Cerebellar cortex (tissue), 1 donor: ENCODE results near the gene PCDHGB4.
"Not testable (repeated sequence)": the region's sequence is repeated elsewhere in the genome, so short reads cannot be mapped to it uniquely, and the experiment has no call there.

Experiments used
- DNase-seq: peaks from one replicate; pipeline ENCODE4 v3.0.0-alpha.2; 2015; ENCODE audit warnings: low spot score

PCDHGB4 gene

DNA sequence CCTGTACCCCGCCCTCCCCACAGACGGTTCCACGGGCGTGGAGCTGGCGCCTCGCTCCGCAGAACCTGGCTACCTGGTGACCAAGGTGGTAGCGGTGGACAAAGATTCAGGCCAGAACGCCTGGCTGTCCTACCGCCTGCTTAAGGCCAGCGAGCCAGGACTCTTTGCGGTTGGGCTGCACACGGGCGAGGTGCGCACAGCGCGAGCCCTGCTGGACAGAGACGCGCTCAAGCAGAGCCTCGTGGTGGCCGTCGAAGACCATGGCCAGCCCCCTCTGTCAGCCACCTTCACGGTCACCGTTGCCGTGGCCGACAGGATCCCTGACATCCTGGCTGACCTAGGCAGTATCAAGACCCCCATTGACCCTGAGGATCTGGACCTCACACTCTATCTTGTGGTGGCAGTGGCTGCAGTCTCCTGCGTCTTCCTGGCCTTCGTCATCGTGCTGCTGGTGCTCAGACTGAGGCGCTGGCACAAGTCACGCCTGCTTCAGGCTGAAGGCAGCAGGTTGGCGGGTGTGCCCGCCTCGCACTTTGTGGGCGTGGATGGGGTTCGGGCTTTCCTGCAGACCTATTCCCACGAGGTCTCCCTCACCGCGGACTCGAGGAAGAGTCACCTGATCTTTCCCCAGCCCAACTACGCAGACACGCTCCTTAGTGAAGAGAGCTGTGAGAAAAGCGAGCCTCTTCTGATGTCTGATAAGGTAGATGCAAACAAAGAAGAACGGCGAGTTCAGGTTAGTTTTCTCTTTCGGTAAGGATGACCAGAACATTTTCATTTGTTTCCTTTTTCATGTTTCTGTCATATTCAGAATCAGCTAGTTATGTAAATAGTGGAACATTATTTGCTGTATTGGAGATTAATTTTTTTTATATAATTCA, 21.2 kb upstream of the PCDHGB4 start:
- DNase-seq, result no peak

DNA sequence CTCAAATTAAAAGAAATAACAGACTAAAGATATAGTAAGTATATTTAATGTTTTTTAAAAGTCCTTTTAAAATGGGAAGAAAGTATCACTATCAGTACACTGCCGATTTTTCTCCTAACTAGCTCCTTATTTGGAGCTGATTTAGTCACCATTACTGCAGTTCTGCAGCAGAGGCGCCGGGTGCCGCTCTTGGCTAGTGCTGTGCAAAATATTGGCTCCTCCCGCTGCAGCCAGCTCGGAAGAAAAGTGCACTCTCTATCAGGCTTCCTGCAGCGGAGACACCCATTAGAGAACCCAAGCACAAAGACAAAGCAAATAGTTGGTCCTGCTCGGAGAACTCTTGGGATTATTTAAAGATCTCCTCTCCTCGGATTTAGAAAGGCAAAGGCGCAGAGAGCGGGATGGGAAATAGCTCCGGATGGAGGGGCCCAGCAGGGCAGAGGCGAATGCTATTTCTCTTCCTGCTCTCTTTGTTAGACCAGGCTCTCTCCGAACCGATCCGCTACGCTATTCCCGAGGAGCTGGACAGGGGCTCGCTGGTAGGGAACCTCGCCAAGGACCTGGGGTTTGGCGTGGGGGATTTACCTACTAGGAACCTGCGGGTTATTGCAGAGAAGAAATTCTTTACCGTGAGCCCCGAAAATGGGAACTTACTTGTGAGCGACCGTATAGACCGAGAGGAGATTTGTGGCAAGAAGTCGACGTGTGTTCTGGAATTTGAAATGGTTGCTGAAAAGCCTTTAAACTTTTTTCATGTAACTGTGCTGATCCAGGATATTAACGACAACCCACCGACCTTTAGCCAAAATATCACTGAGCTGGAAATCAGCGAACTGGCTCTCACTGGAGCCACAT, 17.3 kb upstream of the PCDHGB4 start, which contains the start of gene PCDHGB3:
Gene PCDHGB3 (plus strand): TSS at position 249 of the 855 bp plus-strand sequence. CDS start 153 bp downstream, at position 402.
- no peak for DNase-seq

GRCh38 chr5:141371572-141372475, 15.7 kb upstream of the PCDHGB4 start:
- DNase-seq, result no peak

GRCh38 chr5:141373673-141374317, 13.7 kb upstream of the PCDHGB4 start, which contains the start of gene PCDHGA6:
PCDHGA6 (plus strand) TSS chr5:141373891; CDS start chr5:141374084, 193 bp downstream.
- DNase-seq, result peak; percentile 20

DNA sequence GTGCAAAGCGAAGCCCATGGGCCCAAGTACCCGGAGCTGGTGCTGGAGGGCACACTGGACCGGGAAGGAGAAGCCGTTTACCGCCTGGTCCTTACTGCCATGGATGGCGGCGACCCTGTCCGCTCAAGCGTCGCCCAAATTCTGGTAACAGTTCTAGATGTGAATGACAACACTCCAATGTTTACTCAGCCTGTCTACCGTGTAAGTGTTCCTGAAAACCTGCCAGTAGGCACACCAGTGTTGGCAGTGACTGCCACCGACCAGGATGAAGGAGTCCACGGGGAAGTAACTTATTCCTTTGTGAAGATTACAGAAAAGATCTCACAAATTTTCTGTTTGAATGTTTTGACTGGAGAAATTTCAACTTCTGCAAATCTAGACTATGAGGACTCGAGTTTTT, 12.9 kb upstream of the PCDHGB4 start:
- no peak for DNase-seq

DNA sequence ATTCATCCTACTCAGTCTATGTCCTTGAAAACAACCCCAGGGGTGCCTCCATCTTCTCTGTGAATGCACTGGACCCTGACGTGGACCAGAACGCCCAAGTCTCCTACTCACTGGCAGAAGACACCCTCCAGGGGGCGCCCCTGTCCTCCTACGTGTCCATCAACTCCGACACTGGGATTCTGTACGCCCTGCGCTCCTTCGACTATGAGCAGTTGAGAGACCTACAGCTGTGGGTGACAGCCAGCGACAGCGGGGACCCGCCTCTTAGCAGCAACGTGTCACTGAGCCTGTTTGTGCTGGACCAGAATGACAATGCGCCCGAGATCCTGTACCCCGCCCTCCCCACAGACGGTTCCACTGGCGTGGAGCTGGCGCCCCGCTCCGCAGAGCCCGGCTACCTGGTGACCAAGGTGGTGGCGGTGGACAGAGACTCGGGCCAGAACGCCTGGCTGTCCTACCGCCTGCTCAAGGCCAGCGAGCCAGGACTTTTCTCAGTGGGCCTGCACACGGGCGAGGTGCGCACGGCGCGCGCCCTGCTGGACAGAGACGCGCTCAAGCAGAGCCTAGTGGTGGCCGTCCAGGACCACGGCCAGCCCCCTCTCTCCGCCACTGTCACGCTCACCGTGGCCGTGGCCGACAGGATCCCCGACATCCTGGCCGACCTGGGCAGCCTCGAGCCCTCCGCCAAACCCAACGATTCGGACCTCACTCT, 11.9 kb upstream of the PCDHGB4 start:
- DNase-seq, result not testable (repeated sequence)

DNA sequence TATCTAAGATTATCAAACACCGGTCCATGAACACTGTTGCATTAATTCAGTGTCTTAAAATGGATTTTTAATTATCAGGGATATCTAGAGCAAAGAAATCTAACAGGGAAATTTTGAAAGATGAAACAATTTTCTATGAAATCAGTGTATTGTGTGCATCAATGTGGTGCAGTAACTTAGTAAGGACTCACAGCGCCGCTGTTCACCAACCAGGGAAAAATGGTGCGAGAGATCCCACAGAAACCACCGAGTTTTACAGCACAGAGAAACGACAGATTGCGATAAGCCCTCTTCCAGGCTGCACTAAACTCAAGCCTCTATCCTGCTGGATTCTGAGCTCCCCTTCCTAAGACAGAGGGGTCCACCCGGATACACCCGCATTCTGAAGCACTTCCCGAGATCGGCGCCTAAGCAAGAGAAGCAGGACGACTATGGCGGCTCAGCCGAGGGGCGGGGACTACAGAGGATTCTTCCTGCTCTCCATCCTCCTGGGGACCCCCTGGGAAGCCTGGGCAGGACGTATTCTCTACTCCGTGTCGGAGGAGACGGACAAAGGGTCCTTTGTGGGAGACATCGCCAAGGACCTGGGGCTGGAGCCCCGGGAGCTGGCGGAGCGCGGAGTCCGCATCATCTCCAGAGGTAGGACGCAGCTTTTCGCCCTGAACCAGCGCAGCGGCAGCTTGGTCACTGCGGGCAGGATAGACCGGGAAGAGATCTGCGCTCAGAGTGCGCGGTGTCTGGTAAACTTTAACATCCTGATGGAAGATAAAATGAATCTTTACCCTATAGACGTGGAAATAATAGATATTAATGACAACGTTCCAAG, 4.8 kb upstream of the PCDHGB4 start, which contains the start of gene PCDHGA7:
Gene PCDHGA7 (plus strand): TSS at position 274 of the 826 bp plus-strand sequence. CDS start 158 bp downstream, at position 432.
- DNase-seq, result no peak

- no peak for DNase-seq
Measured at GRCh38 chr5:141383345-141383744, 4.2 kb upstream of the PCDHGB4 start.

DNA sequence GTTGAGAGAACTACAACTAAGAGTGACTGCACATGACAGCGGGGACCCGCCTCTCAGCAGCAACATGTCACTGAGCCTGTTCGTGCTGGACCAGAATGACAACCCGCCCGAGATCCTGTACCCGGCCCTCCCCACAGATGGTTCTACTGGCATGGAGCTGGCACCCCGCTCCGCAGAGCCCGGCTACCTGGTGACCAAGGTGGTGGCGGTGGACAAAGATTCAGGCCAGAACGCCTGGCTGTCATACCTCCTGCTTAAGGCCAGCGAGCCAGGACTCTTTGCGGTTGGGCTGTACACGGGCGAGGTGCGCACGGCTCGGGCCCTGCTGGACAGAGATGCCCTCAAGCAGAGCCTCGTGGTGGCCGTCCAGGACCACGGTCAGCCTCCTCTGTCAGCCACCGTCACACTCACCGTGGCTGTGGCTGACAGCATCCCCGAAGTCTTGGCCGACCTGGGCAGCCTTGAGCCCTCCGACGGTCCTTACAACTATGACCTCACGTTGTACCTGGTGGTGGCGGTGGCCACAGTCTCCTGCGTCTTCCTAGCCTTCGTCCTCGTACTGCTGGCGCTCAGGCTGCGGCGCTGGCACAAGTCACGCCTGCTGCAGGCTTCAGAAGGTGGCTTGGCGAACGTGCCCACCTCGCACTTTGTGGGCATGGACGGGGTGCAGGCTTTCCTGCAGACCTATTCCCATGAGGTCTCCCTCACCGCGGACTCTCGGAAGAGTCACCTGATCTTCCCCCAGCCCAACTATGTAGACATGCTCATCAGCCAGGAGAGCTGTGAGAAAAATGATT, 2.8 kb upstream of the PCDHGB4 start:
- DNase-seq, result no peak

- no peak for DNase-seq
Measured at GRCh38 chr5:141388661-141389060, 1.2 kb downstream of the PCDHGB4 start.

- DNase-seq, result no peak
Measured at GRCh38 chr5:141389153-141390042, 1.9 kb downstream of the PCDHGB4 start.

DNA sequence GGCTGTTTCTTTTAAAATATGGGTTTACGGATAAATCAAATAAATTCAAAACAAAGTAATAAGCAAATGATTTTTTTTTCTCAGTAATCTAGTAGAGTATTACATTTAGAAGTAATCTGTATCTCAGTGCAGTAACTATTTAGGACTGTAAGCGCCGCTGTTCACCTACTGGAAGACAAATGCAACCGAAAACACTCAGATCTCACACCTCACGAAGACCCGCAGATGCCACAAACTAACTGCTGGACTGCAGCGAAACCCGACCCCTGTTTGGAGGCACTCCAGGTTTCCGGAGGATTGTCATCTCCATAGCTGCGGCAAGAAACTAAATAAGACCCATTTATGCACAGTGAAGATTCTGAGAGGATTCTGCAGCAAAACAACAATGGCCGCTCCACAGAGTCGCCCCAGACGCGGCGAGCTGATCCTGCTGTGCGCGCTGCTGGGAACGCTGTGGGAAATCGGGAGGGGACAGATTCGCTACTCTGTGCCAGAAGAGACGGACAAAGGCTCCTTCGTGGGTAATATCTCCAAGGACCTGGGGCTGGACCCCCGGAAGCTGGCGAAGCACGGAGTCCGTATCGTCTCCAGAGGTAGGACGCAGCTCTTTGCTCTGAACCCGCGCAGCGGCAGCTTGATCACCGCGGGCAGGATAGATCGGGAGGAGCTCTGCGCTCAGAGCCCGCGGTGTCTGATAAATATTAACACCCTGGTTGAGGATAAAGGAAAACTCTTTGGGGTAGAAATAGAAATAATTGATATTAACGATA, 5.1 kb downstream of the PCDHGB4 start, which contains the start of gene PCDHGA8:
Gene PCDHGA8 (plus strand): TSS at position 205 of the 770 bp plus-strand sequence. CDS start 181 bp downstream, at position 386.
- DNase-seq, result no peak

DNA sequence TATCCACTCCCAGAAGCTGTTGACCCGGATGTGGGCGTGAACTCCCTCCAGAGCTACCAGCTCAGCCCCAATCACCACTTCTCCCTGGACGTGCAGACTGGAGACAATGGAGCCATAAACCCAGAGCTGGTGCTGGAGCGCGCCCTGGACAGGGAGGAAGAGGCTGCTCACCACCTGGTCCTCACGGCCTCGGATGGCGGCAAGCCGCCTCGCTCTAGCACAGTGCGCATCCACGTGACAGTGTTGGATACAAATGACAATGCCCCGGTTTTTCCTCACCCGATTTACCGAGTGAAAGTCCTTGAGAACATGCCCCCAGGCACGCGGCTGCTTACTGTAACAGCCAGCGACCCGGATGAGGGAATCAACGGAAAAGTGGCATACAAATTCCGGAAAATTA, 5.8 kb downstream of the PCDHGB4 start:
- DNase-seq, result no peak

GRCh38 chr5:141394401-141395187, 7.1 kb downstream of the PCDHGB4 start:
- DNase-seq, result not testable (repeated sequence)

GRCh38 chr5:141397756-141398551, 10.5 kb downstream of the PCDHGB4 start, which contains the start of gene PCDHGB5:
PCDHGB5 (plus strand) TSS chr5:141397947; CDS start chr5:141398128, 181 bp downstream.
- not testable (repeated sequence) for DNase-seq
